ENCODE measurements around the gene RPS6KA1.
"Not testable (repeated sequence)": the region's sequence is repeated elsewhere in the genome, so short reads cannot be mapped to it uniquely, and the experiment has no call there.

The RPS6KA1 gene

DNA sequence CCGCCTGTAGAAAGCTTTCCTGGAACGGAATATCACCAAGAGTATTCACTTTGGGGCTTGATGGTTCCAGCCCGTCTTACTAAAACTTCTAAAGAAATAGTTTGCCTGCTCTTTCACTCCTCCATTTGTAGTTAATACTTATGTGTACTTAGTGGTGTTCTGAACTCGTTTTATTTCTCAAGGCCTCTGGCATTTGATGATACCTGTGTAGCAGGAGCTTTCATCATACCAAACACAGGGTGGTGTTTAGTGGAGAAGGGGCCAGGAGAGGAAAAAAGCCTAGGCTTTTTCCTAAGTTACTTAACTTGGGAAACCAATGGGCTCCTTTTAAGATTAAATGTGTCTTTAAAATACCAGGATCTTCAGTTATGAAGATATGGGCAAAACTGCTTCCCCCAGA is 74.3 kb downstream of the RPS6KA1 start:
- DNase-seq = no peak

GRCh38 chr1:26607186-26607585 is 77.6 kb downstream of the RPS6KA1 start:
- no peak for DNase-seq

- DNase-seq = no peak
Observed at GRCh38 chr1:26608895-26609294, 79.3 kb downstream of the RPS6KA1 start.

- DNase-seq = no peak
Observed at GRCh38 chr1:26610781-26611180, 81.2 kb downstream of the RPS6KA1 start.

GRCh38 chr1:26612627-26613026 is 83.1 kb downstream of the RPS6KA1 start:
- DNase-seq = not testable (repeated sequence)

GRCh38 chr1:26614655-26615411 is 85.3 kb downstream of the RPS6KA1 start:
- DNase-seq = no peak

DNA sequence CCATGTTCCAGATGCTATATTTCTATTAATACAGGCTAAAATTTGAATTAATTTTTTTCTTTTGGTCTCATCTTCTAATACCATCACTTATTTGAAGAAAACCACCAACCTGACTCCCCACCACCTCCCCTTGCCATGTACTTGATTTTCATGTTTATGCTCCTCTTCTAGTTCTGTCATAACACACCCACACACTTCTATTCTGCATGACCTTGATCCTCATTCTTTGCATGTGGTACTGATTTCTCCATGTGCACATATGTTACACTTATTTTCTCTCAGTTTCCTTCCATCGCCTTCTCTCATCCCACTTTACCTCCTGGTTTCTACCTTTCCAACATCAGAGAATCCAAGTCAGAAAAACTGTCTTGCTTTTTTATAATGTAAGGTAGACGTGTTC is 87.3 kb downstream of the RPS6KA1 start:
- DNase-seq = no peak

DNA sequence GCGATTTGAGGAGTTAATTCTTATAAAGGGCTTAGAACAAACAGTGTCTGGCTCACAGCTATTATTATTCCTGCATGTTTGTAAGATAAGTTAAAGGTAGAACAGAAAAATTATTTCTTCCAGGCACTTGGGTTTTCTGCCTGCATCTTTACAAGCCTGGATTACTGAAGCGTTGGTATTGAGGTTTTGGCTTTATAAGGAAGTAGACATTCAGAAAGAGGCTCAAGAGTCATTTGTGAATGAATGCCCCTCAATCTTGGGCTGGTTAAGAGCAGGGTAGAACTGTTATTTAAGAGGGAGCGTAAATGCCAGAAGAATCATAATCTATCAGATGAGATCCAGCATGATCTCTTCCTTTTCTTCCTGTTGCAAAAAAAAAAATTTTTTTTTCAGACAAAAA is 89.0 kb downstream of the RPS6KA1 start:
- DNase-seq = no peak
